OCI-LY7 (cell line): ENCODE data around the gene PFDN1. TPM values are rescaled to one million over a fixed set of nuclear protein-coding genes. Genes with fewer than 3 reads are reported as not detected.

Experiments used
- BruUV-seq: library from RNA; stranded (reverse); fragments of 400-500 nt; replicated peaks from 2 replicates; lab custom pipeline; 2021; lab: Mats Ljungman, UMichigan
- CTCF ChIA-PET: fragments of 300-600 bp; sonication (Branson Sonifier 250); formaldehyde crosslinking; loops from one replicate; lab custom pipeline; 2022; ENCODE audit warnings: antibody characterized with exemption; ENCODE audit not compliant: unreplicated experiment; lab: Charles Lee
- POLR2A ChIA-PET: fragments of 300-600 bp; sonication (Branson Sonifier 250); formaldehyde crosslinking; loops from one replicate; lab custom pipeline; 2022; ENCODE audit warnings: antibody characterized with exemption; lab: Charles Lee
- DNase-seq: peaks from one replicate; pipeline ENCODE4 v3.0.0-alpha.2; 2015; ENCODE audit warnings: low spot score
- H2AFZ ChIP-seq: fragments of 200-600 bp; sonication (generic), shearing (Covaris generic); 2 replicates; pipeline ENCODE4 v1.6.1; 2014; ENCODE audit warnings: mild to moderate bottlenecking, antibody characterized with exemption, low read length, moderate library complexity
- H3K27ac ChIP-seq: fragments of 200-600 bp; sonication (generic); 2 replicates; pipeline ENCODE4 v1.5.1; 2014; ENCODE audit warnings: mixed run types, low read depth, mild to moderate bottlenecking, moderate library complexity, low read length, inconsistent platforms; ENCODE audit not compliant: poor library complexity, severe bottlenecking
- H3K36me3 ChIP-seq: fragments of 200-600 bp; sonication (generic); 2 replicates; pipeline ENCODE4 v1.6.1; 2014; ENCODE audit warnings: mild to moderate bottlenecking, antibody characterized with exemption, low read length, moderate library complexity, mixed read lengths; ENCODE audit not compliant: insufficient read depth
- H3K4me1 ChIP-seq: fragments of 200-600 bp; sonication (generic); 2 replicates; pipeline ENCODE4 v1.5.1; 2014; ENCODE audit warnings: mild to moderate bottlenecking, low read length; ENCODE audit not compliant: insufficient read depth, poor library complexity, severe bottlenecking
- H3K4me2 ChIP-seq: fragments of 200-600 bp; sonication (generic); 2 replicates; pipeline ENCODE4 v1.6.1; 2014; ENCODE audit warnings: mild to moderate bottlenecking, low read length
- H3K4me3 ChIP-seq: fragments of 200-600 bp; sonication (generic); 2 replicates; pipeline ENCODE4 v1.5.1; 2014; ENCODE audit warnings: mild to moderate bottlenecking, low read depth, low read length; ENCODE audit not compliant: poor library complexity, severe bottlenecking
- H3K79me2 ChIP-seq: fragments of 200-600 bp; sonication (generic); 2 replicates; pipeline ENCODE4 v1.6.1; 2016; ENCODE audit warnings: low read depth, mild to moderate bottlenecking, low read length, moderate library complexity, mixed read lengths; ENCODE audit not compliant: insufficient read depth
- H3K9me2 ChIP-seq: fragments of 200-600 bp; sonication (generic); 2 replicates; pipeline ENCODE4 v1.6.1; 2016; ENCODE audit warnings: mild to moderate bottlenecking, low read length, mixed read lengths; ENCODE audit not compliant: insufficient read depth
- H3K9me3 ChIP-seq: fragments of 200-600 bp; sonication (generic); 2 replicates; pipeline ENCODE4 v1.6.1; 2014; ENCODE audit warnings: mild to moderate bottlenecking, mixed run types, low read length, mixed read lengths
- H4K20me1 ChIP-seq: fragments of 200-600 bp; sonication (generic); 2 replicates; pipeline ENCODE4 v1.6.1; 2014; ENCODE audit warnings: mild to moderate bottlenecking, antibody characterized with exemption, low read length, moderate library complexity, mixed read lengths; ENCODE audit not compliant: insufficient read depth
- CTCF ChIP-seq: fragments of 200-600 bp; sonication (generic); conservative IDR thresholded peaks from 2 replicates; pipeline ENCODE4 v1.5.1; 2014; ENCODE audit warnings: mild to moderate bottlenecking, antibody characterized with exemption, low read length, moderate library complexity, mixed read lengths
- EZH2phosphoT487 ChIP-seq: fragments of 200-600 bp; sonication (generic); IDR thresholded peaks from 2 replicates; pipeline ENCODE4 v1.6.1; 2018; ENCODE audit warnings: low read depth, borderline replicate concordance, mild to moderate bottlenecking, mixed run types, antibody characterized with exemption, low read length, moderate library complexity, mixed read lengths
- intact Hi-C: fragments of 100-400 bp; cut with micrococcal nuclease; formaldehyde crosslinking; loops from one replicate; pipeline ENCODE4 v1.10.0; 2022; ENCODE audit not compliant: unreplicated experiment
- total RNA-seq, 2 experiments: library from RNA; depleted of rRNA in 1 of 2; stranded (reverse); fragments of >200 nt in 1 of 2; shearing (Covaris generic) in 1 of 2; gene quantifications; 2 replicates each; pipeline ENCODE4 v1.2.3, GENCODE V29; 2014 to 2022

Gene PFDN1
- total RNA-seq, 2 experiments from 2014 or later, result 51.3 to 73.9 TPM

GRCh38 chr5:140262839-140263238 lies 40.1 kb downstream of the PFDN1 start:
- POLR2A ChIA-PET, result interaction anchor here (0.9 to 4.1 kb wide), 7 partner anchors 11 to 103 kb away, joined by 3 to 29 read pairs (median 4); no protein-coding TSS in a partner anchor
- no peak overlapping the region for H3K27ac ChIP-seq

GRCh38 chr5:140262221-140262620 lies 40.7 kb downstream of the PFDN1 start:
- intact Hi-C loops, result no loop called here
- DNase-seq, result no peak
- H3K4me3 ChIP-seq, result no peak overlapping the region
- ChIA-PET CTCF (interaction anchor here (0.8 to 1.4 kb wide), 2 partner anchors 8 to 16 kb away, joined by 3 to 4 read pairs; no protein-coding TSS in a partner anchor), POLR2A (interaction anchor here (0.9 to 4.1 kb wide), 11 partner anchors 9 to 104 kb away, joined by 3 to 29 read pairs (median 4); partner anchors contain the start of gene HBEGF)
- TF ChIP-seq CTCF (no peak), EZH2phosphoT487 (no peak)
- no peak overlapping the region for H2AFZ ChIP-seq
- peaks cover 28% of the 10 kb centered on the region for H3K9me3 ChIP-seq
- H3K4me2 ChIP-seq, result no peak overlapping the region
- no peaks in the 10 kb centered on the region for H3K9me2 ChIP-seq
- no peak overlapping the region for H3K27ac ChIP-seq
- H3K4me1 ChIP-seq, result peaks cover 25% of the 10 kb centered on the region
- peaks cover 20% of the 10 kb centered on the region; the same call in 1 of the 2 replicates for H3K79me2 ChIP-seq
- BruUV-seq, result no TSS peak
- H3K36me3 ChIP-seq, result peaks cover 70% of the 10 kb centered on the region
- H4K20me1 ChIP-seq, result no peaks in the 10 kb centered on the region

More at GRCh38 chr5:140262839-140263238, 40.1 kb downstream of the PFDN1 start:
- no TSS peak for BruUV-seq
- no peaks in the 10 kb centered on the region for H4K20me1 ChIP-seq
- H3K9me2 ChIP-seq, result no peaks in the 10 kb centered on the region
- peaks cover 30% of the 10 kb centered on the region for H3K9me3 ChIP-seq
- no peak for DNase-seq
- peaks cover 66% of the 10 kb centered on the region for H3K36me3 ChIP-seq
- CTCF ChIA-PET, result interaction anchor here (0.8 to 1.4 kb wide), 2 partner anchors 9 to 16 kb away, joined by 3 to 4 read pairs; no protein-coding TSS in a partner anchor
- TF ChIP-seq CTCF (no peak), EZH2phosphoT487 (no peak)
- H3K4me3 ChIP-seq, result no peak overlapping the region
- intact Hi-C loops, result no loop called here
- no peak overlapping the region for H3K4me2 ChIP-seq
- H2AFZ ChIP-seq, result no peak overlapping the region
- H3K79me2 ChIP-seq, result peaks cover 23% of the 10 kb centered on the region; the same call in 1 of the 2 replicates
- H3K4me1 ChIP-seq, result peaks cover 31% of the 10 kb centered on the region
